Fibroblast of pulmonary artery (primary cell): ENCODE measurements around the gene MFGE8.
A peak's percentile ranks its signal among the peaks of the same experiment; 100 is the strongest.

Experiments used
- DNase-seq: peaks from one replicate; pipeline ENCODE4 v3.0.0-alpha.2; 2010; ENCODE audit warnings: low read depth
- H3K4me3 ChIP-seq: replicated peaks from 2 replicates; pipeline ENCODE4 v1.5.1; 2011; ENCODE audit warnings: low read depth, mild to moderate bottlenecking, control low read depth, low read length, moderate library complexity
- CTCF ChIP-seq: IDR thresholded peaks from 2 replicates; pipeline ENCODE4 v1.5.1; 2011; ENCODE audit warnings: mild to moderate bottlenecking, control low read depth, low read length, inconsistent platforms; ENCODE audit errors: missing control alignments

MFGE8 gene

GRCh38 chr15:88907111-88907510 lies 6.1 kb downstream of the MFGE8 start:
- DNase-seq, result no peak
- no peak overlapping the region for H3K4me3 ChIP-seq
- no peak for TF ChIP-seq CTCF

- no peak for DNase-seq
- no peak for TF ChIP-seq CTCF
- H3K4me3 ChIP-seq, result no peak overlapping the region
Observed at GRCh38 chr15:88906551-88906950, 6.6 kb downstream of the MFGE8 start.

- no peak overlapping the region for H3K4me3 ChIP-seq
- no peak for TF ChIP-seq CTCF
Observed at GRCh38 chr15:88906130-88906529, 7.0 kb downstream of the MFGE8 start.

GRCh38 chr15:88905576-88905975 lies 7.6 kb downstream of the MFGE8 start:
- TF ChIP-seq CTCF, result no peak
- H3K4me3 ChIP-seq, result no peak overlapping the region
- no peak for DNase-seq

More at GRCh38 chr15:88906130-88906529, 7.0 kb downstream of the MFGE8 start:
- no peak for DNase-seq

- peak; percentile 98 for TF ChIP-seq CTCF
- H3K4me3 ChIP-seq, result no peak overlapping the region
- peak; percentile 81 for DNase-seq
Observed at GRCh38 chr15:88904624-88905327, 8.4 kb downstream of the MFGE8 start.

- DNase-seq, result no peak
- no peak overlapping the region for H3K4me3 ChIP-seq
- TF ChIP-seq CTCF, result no peak
Observed at GRCh38 chr15:88904257-88904623, 8.9 kb downstream of the MFGE8 start.

GRCh38 chr15:88902846-88903245 lies 10.3 kb downstream of the MFGE8 start:
- no peak for DNase-seq
- H3K4me3 ChIP-seq, result no peak overlapping the region
- TF ChIP-seq CTCF, result no peak
